SU-DHL-6 (cell line): ENCODE measurements around the gene OR2T10.
"Not testable (repeated sequence)": the region's sequence is repeated elsewhere in the genome, so short reads cannot be mapped to it uniquely, and the experiment has no call there.

Source experiments
- H2AFZ ChIP-seq: fragments of 200-600 bp; sonication (generic); 2 replicates; pipeline ENCODE4 v1.6.1; 2014; ENCODE audit warnings: low read depth, mild to moderate bottlenecking, moderate library complexity, mixed read lengths, antibody characterized with exemption, low read length; ENCODE audit not compliant: severe bottlenecking
- H3F3A ChIP-seq: fragments of 200-600 bp; shearing (Covaris generic); 2 replicates; pipeline ENCODE4 v1.6.0; 2016; ENCODE audit warnings: antibody characterized with exemption, mild to moderate bottlenecking; ENCODE audit not compliant: insufficient read depth
- H3K27ac ChIP-seq: fragments of 200-600 bp; sonication (generic); 2 replicates; pipeline ENCODE4 v1.5.1; 2016; ENCODE audit warnings: low read depth, mild to moderate bottlenecking, low read length, moderate library complexity, mixed read lengths
- H3K27me3 ChIP-seq: fragments of 200-600 bp; sonication (generic), shearing (Covaris generic); 2 replicates; pipeline ENCODE4 v1.6.0; 2014; ENCODE audit warnings: mild to moderate bottlenecking, low read length
- H3K36me3 ChIP-seq: fragments of 200-600 bp; sonication (generic); 2 replicates; pipeline ENCODE4 v1.6.1; 2014; ENCODE audit warnings: mild to moderate bottlenecking, low read length, mixed read lengths
- H3K4me2 ChIP-seq: fragments of 300-600, 200-600 bp; shearing (Covaris generic), sonication (generic); 2 replicates; pipeline ENCODE4 v1.6.0; 2014; ENCODE audit warnings: low read length, low read depth, mild to moderate bottlenecking; ENCODE audit not compliant: poor library complexity, severe bottlenecking
- H3K4me3 ChIP-seq: fragments of 200-600 bp; sonication (generic); 2 replicates; pipeline ENCODE4 v1.5.1; 2014; ENCODE audit warnings: antibody characterized with exemption, low read length, mild to moderate bottlenecking, mixed read lengths; ENCODE audit not compliant: insufficient read depth, poor library complexity, severe bottlenecking
- H3K79me2 ChIP-seq: fragments of 200-600 bp; sonication (generic); 2 replicates; pipeline ENCODE4 v1.6.1; 2014; ENCODE audit warnings: mild to moderate bottlenecking, low read length, moderate library complexity; ENCODE audit not compliant: insufficient read depth
- H3K9ac ChIP-seq: fragments of 200-600 bp; sonication (generic); 2 replicates; pipeline ENCODE4 v1.7.0; 2014; ENCODE audit warnings: mild to moderate bottlenecking, low read length
- H3K9me2 ChIP-seq: fragments of 200-600 bp; sonication (generic); replicated peaks from 2 replicates; pipeline ENCODE4 v1.6.1; 2014; ENCODE audit warnings: low read length; ENCODE audit not compliant: insufficient read depth
- H3K9me3 ChIP-seq: fragments of 200-600 bp; sonication (generic); 2 replicates; pipeline ENCODE4 v1.6.1; 2014; ENCODE audit warnings: low read length, mixed read lengths; ENCODE audit not compliant: insufficient read depth
- H4K20me1 ChIP-seq: fragments of 200-600 bp; sonication (generic); 2 replicates; pipeline ENCODE4 v1.6.1; 2014; ENCODE audit warnings: low read depth, mild to moderate bottlenecking, antibody characterized with exemption, low read length, moderate library complexity, mixed read lengths
- EZH2phosphoT487 ChIP-seq: fragments of 200-600 bp; sonication (generic), shearing (Covaris generic); conservative IDR thresholded peaks from 2 replicates; pipeline ENCODE4 v1.6.1; 2018; ENCODE audit warnings: mild to moderate bottlenecking, antibody characterized with exemption, low read length, moderate library complexity, mixed read lengths
- TF ChIP-seq, protein P1 (sequence below): fragments of 200-600 bp; sonication (generic); IDR thresholded peaks from one replicate; pipeline ENCODE4 v1.5.1; 2017; ENCODE audit warnings: antibody characterized with exemption, mild to moderate bottlenecking, low read length, moderate library complexity; ENCODE audit not compliant: insufficient read depth, poor library complexity, severe bottlenecking

Gene OR2T10

DNA sequence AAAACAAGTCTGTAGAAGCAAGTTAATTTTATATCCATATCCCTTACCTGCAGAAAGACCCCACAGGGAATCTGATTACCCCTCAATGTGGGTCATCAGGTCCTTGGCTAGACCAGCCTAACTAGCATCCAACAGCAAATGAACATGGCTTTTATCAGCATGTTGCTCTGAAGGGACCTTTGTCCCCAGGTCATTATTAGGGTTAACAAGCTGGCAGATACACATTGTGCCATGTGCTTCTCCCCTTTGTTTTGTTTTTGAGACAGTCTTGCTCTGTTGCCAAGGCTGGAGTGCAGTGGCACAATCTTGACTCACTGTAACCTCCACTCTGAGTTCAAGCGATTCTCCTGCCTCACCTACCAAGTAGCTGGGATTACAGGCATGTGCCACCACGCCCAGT is 37.5 kb upstream of the OR2T10 start, which contains the start of gene OR2T11:
OR2T11 (minus strand) TSS at position 101 of the 400 bp plus-strand sequence. CDS start 7,963 bp downstream, outside the sequence.
- H3K9ac ChIP-seq, H3K4me2 ChIP-seq, H3K36me3 ChIP-seq, H3K9me3 ChIP-seq, H3K79me2 ChIP-seq, H3F3A ChIP-seq, H4K20me1 ChIP-seq, H3K27me3 ChIP-seq, H3K9me2 ChIP-seq, H3K4me3 ChIP-seq, H2AFZ ChIP-seq, H3K27ac ChIP-seq: not testable (repeated sequence)

DNA sequence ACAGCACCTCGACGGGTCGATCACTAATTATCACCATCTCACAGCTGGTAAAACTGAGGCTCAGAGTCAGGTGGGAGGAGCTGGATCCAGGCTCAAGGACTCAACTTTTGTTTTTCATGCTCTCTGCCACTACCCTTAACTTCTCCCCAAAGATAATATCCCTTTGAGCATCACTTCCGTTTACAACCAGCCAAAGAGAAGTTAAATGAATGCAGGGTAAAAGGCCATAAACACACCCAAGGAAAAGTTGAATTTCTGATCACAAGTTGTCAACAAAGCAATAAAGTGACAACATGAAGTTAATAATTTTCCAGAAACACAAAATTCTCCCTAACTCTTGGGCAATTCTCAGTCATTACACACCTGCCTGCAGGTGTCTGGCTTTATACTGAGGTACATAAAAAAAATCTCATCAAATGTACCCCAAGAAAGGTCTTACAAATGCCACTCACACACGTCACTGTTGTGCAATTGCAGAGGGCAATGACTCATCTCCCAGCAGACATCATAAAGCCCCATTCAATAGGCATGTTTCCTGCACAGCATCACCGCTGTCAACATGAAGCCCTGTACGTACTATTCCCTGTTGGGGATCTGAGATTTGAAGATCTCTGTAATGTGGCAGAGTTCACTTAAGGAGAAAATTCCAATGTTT is 34.0 kb upstream of the OR2T10 start:
- no peaks in the 10 kb centered on the region for H3F3A ChIP-seq
- no peaks in the 10 kb centered on the region for H3K9me2 ChIP-seq
- no peak for TF ChIP-seq EZH2phosphoT487
- TF ChIP-seq, protein P1, sequence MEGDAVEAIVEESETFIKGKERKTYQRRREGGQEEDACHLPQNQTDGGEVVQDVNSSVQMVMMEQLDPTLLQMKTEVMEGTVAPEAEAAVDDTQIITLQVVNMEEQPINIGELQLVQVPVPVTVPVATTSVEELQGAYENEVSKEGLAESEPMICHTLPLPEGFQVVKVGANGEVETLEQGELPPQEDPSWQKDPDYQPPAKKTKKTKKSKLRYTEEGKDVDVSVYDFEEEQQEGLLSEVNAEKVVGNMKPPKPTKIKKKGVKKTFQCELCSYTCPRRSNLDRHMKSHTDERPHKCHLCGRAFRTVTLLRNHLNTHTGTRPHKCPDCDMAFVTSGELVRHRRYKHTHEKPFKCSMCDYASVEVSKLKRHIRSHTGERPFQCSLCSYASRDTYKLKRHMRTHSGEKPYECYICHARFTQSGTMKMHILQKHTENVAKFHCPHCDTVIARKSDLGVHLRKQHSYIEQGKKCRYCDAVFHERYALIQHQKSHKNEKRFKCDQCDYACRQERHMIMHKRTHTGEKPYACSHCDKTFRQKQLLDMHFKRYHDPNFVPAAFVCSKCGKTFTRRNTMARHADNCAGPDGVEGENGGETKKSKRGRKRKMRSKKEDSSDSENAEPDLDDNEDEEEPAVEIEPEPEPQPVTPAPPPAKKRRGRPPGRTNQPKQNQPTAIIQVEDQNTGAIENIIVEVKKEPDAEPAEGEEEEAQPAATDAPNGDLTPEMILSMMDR: no peak
- H3K4me2 ChIP-seq: no peak overlapping the region
- no peaks in the 10 kb centered on the region for H4K20me1 ChIP-seq
- no peak overlapping the region for H2AFZ ChIP-seq
- H3K79me2 ChIP-seq: no peaks in the 10 kb centered on the region
- H3K9ac ChIP-seq: no peak overlapping the region
- H3K4me3 ChIP-seq: no peak overlapping the region
- no peak overlapping the region for H3K27ac ChIP-seq
- no peaks in the 10 kb centered on the region for H3K9me3 ChIP-seq
- H3K36me3 ChIP-seq: no peaks in the 10 kb centered on the region
- no peaks in the 10 kb centered on the region for H3K27me3 ChIP-seq

DNA sequence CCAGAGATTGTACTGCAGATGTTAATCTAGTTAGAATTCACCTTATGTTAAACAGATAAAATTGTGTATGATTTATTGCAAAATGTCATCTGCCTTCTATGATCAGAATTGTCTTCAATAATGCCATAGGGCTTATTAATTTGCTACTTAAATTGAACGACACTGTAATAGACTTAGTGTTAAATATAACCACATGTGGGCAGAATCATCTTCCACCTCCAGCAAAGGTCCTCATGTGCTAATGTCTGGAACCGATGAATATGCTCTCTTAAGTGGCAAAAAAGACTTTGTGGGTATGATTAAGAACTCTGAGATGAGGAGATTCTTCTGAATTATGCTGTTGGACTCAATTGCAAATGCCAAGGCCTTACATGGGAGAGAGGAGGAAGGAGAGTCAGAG is 33.1 kb upstream of the OR2T10 start:
- Histone ChIP-seq H2AFZ (no peak overlapping the region), H3K27me3 (no peaks in the 10 kb centered on the region), H3K9me3 (no peaks in the 10 kb centered on the region), H3K36me3 (no peaks in the 10 kb centered on the region), H3K4me2 (no peak overlapping the region), H3K4me3 (no peak overlapping the region), H3K27ac (no peak overlapping the region), H3K79me2 (no peaks in the 10 kb centered on the region), H3F3A (no peaks in the 10 kb centered on the region), H4K20me1 (no peaks in the 10 kb centered on the region), H3K9ac (no peak overlapping the region), H3K9me2 (no peaks in the 10 kb centered on the region)
- TF ChIP-seq, protein P1: no peak
- no peak for TF ChIP-seq EZH2phosphoT487

DNA sequence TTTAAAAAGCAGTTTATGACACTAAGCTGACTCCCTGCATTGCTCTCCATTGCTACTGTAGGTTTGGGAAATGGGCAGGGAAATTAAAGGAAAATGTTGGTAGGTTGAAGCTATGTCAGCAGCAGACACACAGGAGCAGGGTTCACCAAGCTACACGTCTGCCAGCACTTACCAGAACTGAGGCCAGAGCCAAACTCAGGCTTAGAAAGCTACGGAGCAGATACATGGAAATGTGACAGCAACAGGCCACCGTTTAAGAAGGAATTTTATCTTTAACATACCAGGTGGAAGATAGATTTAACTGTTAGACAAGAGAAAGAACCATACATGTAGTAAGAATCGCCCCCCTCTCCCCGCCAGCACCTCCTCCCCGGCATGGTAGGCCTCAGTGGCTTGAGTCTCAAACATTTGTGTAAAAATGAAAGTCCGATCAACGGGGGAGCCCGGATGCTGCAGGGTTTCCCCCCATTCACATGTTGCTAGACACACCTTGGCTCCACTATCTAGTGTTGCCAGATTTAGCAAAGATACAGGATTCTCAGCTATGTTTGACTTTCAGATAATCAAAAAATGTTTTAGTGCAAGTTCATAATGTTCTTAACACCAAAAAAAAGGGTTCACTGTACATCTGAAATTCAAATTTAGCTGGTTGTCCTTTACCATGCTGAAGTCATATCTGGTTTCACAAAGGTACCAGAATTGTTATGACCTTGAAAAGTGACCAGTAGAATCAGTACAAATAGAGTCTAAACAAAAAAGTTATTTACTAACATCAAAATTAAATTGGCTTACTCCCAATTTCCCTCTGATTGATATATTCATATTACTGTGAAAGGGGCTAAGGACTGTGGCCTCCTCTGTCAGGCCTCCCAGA is 30.7 kb upstream of the OR2T10 start:
- no peak overlapping the region for H2AFZ ChIP-seq
- no peak overlapping the region for H3K4me3 ChIP-seq
- TF ChIP-seq, protein P1: no peak
- TF ChIP-seq EZH2phosphoT487: no peak
- no peak overlapping the region for H3K27ac ChIP-seq
- H3K9ac ChIP-seq: no peak overlapping the region
- H3K79me2 ChIP-seq: no peaks in the 10 kb centered on the region
- no peaks in the 10 kb centered on the region for H3K36me3 ChIP-seq
- no peaks in the 10 kb centered on the region for H4K20me1 ChIP-seq
- no peaks in the 10 kb centered on the region for H3K9me2 ChIP-seq
- no peak overlapping the region for H3K4me2 ChIP-seq
- H3K27me3 ChIP-seq: no peaks in the 10 kb centered on the region
- no peaks in the 10 kb centered on the region for H3K9me3 ChIP-seq
- H3F3A ChIP-seq: no peaks in the 10 kb centered on the region
